ENCODE results near the gene LPIN1. TPM values are rescaled to one million over a fixed set of nuclear protein-coding genes. Genes with fewer than 3 reads are reported as not detected.

The LPIN1 gene
- total RNA-seq, 2 donors from 2014 or later: 68.6 to 92.9 TPM

Other genes with a start within 250 kb of the LPIN1 start
- 1 to 10 TPM in 1 of 2 donors, under 1 TPM in 1; 0.91 to 1.2 TPM for gene GREB1, start 212.6 kb upstream of the LPIN1 start, total RNA-seq
- gene NTSR2, start 76.4 kb upstream of the LPIN1 start, total RNA-seq: not detected

Measured in activated naive CD4-positive, alpha-beta T cell treated with anti-CD3 and anti-CD28 coated beads, Interleukin-2, amount 50 U/mL, for 72 hours (primary cell).